ENCODE measurements around the gene KDM4B. TPM values are rescaled to one million over a fixed set of nuclear protein-coding genes. Genes with fewer than 3 reads are reported as not detected.
A peak's percentile ranks its signal among the peaks of the same experiment; 100 is the strongest.

Gene KDM4B
- total and polyA plus RNA-seq, 3 donors from 2014 or later: 33.3 to 72.7 (median 67.7) TPM

GRCh38 chr19:5023128-5023571, 54.2 kb downstream of the KDM4B start:
- TF ChIP-seq CTCF (IDR thresholded peaks at IDR 0.05) (no peak), POLR2A (IDR thresholded peaks at IDR 0.05) (no peak)
- Histone ChIP-seq H3K4me1 (peaks cover 26% of the 10 kb centered on the region), H3K4me3 (no peak overlapping the region), H3K9me3 (no peaks in the 10 kb centered on the region), H3K27me3 (no peaks in the 10 kb centered on the region), H3K27ac (peak overlapping the region in 1 of 2 donors; percentile 55), H3K36me3 (ENCODE audit: low read depth, missing control alignments) (no peaks in the 10 kb centered on the region)
- peak; percentile 76 for DNase-seq
- intact Hi-C loops (cut with DNase I; ENCODE audit: low total_unique reads): no loop called here
- WGBS, 2 donors: 55 to 56% methylated on average over 9 to 19 of the region's 19 CpGs

GRCh38 chr19:5024282-5024681, 55.4 kb downstream of the KDM4B start:
- peaks cover 26% of the 10 kb centered on the region for H3K4me1 ChIP-seq
- peak; percentile 64 for DNase-seq
- peak overlapping the region in 1 of 2 donors; percentile 10 for H3K27ac ChIP-seq
- H3K9me3 ChIP-seq: no peaks in the 10 kb centered on the region
- H3K36me3 ChIP-seq (ENCODE audit: low read depth, missing control alignments): no peaks in the 10 kb centered on the region
- intact Hi-C loops (cut with DNase I; ENCODE audit: low total_unique reads): no loop called here
- H3K27me3 ChIP-seq: no peaks in the 10 kb centered on the region
- no peak overlapping the region for H3K4me3 ChIP-seq
- 22 to 59% methylated on average over 3 to 10 of the region's 10 CpGs for WGBS, 2 donors
- TF ChIP-seq CTCF (IDR thresholded peaks at IDR 0.05) (no peak), POLR2A (IDR thresholded peaks at IDR 0.05) (no peak)

GRCh38 chr19:5025027-5025426, 56.1 kb downstream of the KDM4B start:
- Histone ChIP-seq H3K36me3 (ENCODE audit: low read depth, missing control alignments) (no peaks in the 10 kb centered on the region), H3K27me3 (no peaks in the 10 kb centered on the region), H3K9me3 (no peaks in the 10 kb centered on the region), H3K4me1 (peaks cover 26% of the 10 kb centered on the region), H3K4me3 (no peak overlapping the region), H3K27ac (peak overlapping the region in 1 of 2 donors; percentile 45)
- no peak for TF ChIP-seq CTCF (IDR thresholded peaks at IDR 0.05)
- no peak for TF ChIP-seq POLR2A (IDR thresholded peaks at IDR 0.05)
- intact Hi-C loops (cut with DNase I; ENCODE audit: low total_unique reads): no loop called here
- WGBS, 2 donors: 89 to 91% methylated on average over 10 of the region's 10 CpGs
- no peak for DNase-seq

GRCh38 chr19:5026706-5027273, 57.9 kb downstream of the KDM4B start:
- DNase-seq: no peak
- 69 to 86% methylated on average over 8 to 15 of the region's 15 CpGs for WGBS, 2 donors
- Histone ChIP-seq H3K36me3 (ENCODE audit: low read depth, missing control alignments) (no peaks in the 10 kb centered on the region), H3K27me3 (no peaks in the 10 kb centered on the region), H3K4me1 (peaks cover 33% of the 10 kb centered on the region), H3K4me3 (no peak overlapping the region), H3K27ac (no peak overlapping the region), H3K9me3 (no peaks in the 10 kb centered on the region)
- intact Hi-C loops (cut with DNase I; ENCODE audit: low total_unique reads): no loop called here
- no peak for TF ChIP-seq CTCF (IDR thresholded peaks at IDR 0.05)
- no peak for TF ChIP-seq POLR2A (IDR thresholded peaks at IDR 0.05)
